HG03520 (cell line): ENCODE measurements around the gene ODR4.
"Not testable (repeated sequence)": the region's sequence is repeated elsewhere in the genome, so short reads cannot be mapped to it uniquely, and the experiment has no call there.

Source experiments
- ATAC-seq: cut with Tn5 transposase; IDR thresholded peaks from one replicate; pipeline ENCODE4 v1.9.1; 2021; ENCODE audit warnings: mild to moderate bottlenecking, moderate library complexity; ENCODE audit not compliant: unreplicated experiment

ODR4 gene

DNA sequence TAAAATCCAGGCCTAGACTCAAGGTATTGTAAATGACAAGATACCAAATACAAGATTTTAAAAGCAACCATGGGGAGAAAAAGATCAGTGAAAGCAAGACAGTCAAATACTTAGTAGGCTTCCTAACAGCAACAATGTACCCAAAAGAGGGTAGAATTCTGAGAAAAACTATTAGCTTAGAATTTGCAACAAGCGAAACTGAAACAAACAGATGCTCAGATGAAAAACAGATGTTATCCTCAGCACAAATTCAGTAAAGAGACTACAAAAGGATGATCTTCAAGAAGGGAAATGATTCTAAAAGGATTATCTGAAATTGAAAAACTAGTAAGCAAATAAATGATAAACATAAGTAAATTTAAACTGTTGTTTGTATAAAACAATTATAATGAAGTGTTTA, 45.3 kb downstream of the ODR4 start:
- ATAC-seq = peak; percentile 85

DNA sequence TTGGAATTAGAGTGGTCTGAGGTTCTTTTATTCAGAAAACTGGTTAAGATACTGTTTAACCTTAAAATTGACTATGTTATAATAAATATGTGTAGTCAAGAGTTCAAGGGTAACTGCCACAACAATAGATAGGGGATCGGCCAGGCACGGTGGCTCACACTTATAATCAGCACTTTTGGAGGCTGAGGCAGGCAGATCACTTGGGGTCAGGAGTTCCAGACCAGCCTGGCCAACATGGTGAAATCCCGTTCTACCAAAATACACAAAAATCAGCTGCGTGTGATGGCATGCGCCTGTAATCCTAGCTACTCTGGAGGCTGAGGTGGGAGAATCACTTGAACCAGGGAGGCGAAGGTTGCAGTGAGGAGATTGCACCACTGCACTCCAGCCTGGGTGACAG, 45.8 kb downstream of the ODR4 start:
- ATAC-seq = no peak

DNA sequence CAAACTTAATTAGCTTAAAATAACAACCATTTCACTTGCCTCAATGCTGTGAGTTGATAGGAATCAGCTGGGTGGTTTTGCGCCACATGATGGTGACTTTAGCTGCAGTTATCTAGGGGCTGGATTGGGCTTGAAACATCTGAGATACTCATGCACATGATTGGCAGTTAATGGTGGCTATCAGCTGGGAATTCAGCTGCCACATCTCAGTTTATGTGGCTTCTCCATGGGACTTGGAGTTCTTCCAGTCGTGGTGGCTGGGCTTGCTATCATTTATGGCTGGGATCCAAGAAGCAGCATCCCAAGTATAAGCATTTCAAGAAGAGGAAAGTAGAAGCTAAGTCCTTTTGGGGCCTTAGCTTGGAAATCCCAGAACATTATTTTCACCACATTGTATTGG, 48.9 kb downstream of the ODR4 start:
- ATAC-seq = no peak

DNA sequence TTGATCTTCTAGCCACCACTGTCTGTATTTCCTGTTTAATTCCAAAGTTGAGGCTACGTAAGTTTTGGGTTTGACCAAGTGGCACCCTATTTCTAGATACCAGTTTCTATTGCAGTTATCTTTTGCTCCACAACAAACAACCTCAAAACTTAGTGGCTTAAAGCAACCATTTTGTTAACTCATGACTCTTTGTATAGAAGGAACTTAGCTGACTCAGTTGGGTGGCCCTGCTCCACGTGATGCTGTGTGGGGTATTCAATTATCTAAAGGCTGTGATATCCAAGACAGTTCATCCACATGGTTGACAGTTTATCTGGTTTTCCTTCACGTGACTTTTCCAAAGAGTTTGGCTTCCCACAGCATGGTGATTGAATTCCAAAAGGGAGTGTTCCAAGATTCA, 50.5 kb downstream of the ODR4 start:
- no peak for ATAC-seq

DNA sequence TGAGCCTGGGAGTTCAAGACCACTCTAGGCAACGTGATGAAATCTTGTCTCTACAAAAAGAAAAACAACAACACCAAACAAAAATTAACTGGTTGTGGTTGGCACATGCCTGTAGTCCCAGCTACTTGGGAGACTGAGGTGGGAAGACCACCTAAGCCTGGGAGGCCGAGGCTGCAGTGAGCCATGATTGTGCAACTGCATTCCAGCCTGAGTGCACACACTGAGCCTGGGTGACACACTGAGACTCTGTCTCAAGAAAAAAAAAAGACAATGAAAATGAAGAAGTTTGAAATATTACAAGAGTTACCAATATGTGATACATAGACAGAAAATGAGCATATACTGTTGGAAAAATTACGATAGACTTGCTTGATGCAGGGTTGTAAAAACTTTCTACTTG, 53.4 kb downstream of the ODR4 start:
- ATAC-seq = no peak

DNA sequence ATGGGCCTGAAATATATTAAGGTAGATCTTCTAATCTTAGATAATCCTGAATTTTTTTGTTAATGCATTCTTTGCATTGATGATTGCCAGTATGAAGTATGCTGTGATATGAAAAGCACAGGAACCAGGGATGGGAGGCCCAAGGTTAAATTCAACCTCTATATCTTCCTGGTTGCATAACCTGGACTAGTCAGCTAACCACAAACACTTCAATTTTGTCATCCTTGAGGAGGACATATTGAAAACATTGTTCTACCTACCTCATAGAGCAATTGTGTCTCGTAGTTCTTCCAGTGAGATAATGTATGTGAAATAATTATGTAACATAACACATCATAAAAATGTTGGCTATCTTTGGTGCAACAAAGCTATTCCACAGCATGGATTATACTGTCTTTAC, 59.7 kb downstream of the ODR4 start:
- no peak for ATAC-seq

DNA sequence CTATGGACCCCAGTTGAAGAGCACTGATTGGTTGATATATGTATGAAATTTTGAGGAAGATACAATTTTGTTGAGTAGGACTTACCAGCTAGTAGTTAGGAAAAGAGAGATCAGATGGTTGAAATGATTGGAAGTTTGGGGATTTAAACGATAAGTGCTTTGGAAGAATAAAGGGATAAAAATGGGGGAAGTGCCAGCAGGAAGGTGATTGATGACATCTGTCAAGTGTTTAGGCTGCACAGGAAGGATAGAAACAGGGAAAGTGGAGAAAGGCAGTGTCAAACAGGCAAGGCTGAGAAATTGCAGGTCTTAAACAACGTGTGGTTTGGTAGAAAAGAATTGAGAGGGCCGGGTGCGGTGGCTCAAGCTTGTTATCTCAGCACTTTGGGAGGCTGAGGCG, 62.9 kb downstream of the ODR4 start:
- ATAC-seq = no peak

DNA sequence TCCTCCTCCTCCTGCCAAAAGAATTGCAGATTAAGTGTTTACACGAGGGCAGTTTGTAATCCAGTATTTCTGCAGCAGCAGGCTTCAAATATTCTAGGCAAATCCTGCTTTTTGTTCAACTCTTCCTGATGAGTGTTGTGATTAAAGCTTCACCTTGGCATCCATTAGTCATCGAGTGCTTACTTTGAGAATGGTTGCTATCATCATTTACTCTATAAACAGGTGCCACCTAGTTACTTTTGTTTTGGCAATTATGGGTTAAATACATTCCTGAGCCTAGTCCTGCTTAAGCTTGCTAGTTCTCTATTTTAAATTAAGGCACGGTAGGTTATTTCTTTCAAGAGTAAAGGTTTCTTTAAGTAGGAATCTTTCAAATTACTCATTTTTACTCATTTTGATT, 64.9 kb downstream of the ODR4 start:
- peak; percentile 35 for ATAC-seq

DNA sequence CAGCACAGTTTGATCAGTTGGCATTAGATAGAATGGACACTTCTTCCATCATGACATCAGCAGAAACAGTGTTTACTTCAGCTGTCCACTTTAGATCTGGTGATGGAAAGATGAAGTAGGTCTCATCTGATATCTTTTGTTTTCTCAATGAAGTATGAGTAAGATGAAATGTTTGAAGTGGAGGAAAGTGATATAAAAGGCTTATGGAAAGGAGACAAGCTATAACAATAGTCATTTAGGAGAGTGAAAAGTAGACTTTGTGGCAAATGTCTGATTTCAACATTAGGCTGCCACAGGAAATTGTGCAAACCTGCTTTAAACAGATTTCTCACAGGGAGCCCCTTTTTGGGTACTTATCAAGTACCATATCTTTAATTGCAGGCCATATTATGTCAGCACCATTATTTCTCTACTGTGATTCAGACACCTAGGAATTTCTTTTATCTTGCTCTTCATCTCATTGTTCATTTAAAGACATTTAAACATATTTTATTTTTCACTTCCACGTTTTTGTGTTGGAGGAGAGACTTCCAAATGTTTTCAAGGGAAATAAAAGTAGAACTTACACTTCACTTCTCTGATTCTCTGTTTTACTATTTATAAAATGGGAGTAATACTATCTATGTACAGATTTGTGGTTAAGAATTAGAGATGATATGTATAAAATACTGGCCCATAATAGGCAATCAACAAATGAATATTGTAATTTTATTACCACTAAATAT, 67.2 kb downstream of the ODR4 start:
- no peak for ATAC-seq

DNA sequence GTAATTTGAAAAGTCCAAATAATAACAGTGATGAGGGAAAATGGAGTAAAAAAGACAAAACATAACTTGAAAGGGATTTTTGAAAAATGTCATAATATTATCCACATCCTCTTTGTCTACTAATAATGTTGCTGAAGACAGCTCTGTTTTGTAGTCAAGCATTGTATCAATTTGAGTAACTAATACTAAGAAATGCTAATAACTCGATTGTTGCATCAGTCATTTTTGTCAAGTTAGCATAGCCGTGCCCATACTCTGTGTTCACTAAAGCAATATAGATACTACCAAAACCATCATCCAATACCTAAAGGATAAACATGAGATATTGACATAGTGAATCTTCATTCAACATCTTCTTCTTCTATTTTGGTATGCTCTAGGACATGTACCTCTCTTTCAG, 68.0 kb downstream of the ODR4 start:
- peak; percentile 53 for ATAC-seq

DNA sequence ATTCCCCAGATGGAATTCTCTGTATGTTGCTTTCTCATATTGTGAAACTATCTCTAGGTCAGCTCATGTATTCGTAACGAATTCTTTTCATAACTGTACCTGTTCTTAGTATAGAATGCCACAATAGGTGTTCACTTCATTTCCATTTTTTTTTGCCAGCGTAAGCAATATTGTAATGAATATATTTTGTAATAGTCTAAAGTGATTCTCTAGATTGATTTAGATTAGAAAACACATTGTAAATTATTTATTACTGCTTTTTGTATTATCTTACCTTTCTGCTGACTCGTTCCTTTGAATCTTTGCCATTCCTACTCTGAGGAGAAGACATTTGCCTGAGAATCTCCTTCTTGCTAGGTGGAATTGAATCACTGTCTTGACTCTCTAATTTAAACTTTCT, 70.5 kb downstream of the ODR4 start:
- no peak for ATAC-seq

DNA sequence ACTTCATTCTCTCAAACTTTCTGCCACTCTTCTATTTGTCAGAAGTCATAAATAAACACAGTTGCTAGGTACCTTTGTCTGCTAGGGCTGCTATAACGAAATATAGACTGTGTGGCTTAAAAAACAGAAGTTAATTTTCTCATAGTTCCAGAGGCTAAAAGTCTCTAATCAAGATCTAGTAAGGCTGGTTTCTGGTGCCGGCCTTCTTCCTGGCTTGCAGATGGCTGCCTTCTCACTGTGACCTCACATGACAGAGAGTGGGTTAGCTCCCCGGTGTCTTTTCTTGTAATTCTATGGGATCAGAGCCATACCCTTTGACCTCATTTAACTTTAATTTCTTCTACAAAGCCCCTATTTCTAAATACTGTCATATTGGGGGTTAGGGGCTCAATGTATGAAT, 79.3 kb downstream of the ODR4 start:
- no peak for ATAC-seq

DNA sequence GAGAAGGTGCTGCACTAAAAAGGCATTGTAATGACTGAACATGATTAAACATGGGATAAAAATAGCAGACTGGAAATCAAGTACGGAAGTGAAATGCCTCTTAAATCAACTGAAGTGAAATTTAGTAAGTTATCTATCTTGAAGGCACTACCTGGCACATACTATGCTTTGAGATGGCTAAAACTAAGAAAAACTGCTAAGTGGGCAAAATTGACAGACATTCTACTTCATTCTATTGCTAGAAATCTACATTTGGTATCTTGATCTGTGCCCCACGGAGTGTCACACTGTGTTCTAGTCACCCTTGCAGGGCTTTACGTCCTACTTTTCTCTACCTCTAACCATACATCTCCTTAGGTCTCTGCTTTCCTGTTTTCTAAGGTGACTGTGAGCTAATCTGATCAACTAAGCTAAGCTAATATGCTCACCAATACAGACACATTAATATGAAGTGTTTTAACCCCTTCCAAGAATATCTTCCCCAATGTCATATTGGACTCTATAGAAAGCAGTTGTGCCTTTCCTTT, 81.2 kb downstream of the ODR4 start:
- ATAC-seq = no peak

DNA sequence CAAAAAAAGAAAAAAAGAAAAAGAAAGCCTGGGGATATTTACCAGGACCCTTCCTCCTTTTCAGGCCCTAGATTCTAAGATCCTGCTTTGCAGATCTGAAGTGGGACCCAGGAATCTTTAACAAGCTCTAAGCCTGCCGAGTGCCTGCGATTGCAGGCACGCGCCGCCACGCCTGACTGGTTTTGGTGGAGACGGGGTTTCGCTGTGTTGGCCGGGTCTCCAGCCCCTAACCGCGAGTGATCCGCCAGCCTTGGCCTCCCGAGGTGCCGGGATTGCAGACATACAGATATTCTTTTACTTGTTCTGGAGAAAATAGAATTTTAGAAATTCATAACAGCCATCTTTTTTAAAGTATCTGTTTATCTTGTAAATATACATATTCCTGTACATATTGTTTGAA, 83.5 kb downstream of the ODR4 start:
- ATAC-seq = not testable (repeated sequence)

DNA sequence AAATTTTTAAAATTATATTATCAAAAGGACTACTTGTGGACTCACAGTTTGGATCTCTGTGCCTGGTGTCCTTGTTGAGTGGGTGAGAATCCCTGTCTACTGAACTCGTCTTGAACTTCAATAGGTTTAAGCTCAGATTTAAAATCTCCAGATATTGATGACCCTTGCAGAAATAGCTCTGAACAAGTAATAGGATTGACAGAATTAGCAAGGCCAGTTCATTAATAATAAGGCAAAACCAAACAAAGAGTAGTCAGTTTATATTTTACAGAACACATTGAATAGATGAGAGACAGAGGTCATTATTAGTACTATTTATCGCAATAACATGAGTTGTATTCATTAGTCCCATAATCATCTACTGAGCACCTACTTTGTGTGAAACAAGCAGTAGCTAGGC, 85.4 kb downstream of the ODR4 start, which contains the start of gene PDC:
PDC (minus strand) TSS at position 101 of the 400 bp plus-strand sequence. CDS start 11,655 bp downstream, outside the sequence.
- no peak for ATAC-seq

DNA sequence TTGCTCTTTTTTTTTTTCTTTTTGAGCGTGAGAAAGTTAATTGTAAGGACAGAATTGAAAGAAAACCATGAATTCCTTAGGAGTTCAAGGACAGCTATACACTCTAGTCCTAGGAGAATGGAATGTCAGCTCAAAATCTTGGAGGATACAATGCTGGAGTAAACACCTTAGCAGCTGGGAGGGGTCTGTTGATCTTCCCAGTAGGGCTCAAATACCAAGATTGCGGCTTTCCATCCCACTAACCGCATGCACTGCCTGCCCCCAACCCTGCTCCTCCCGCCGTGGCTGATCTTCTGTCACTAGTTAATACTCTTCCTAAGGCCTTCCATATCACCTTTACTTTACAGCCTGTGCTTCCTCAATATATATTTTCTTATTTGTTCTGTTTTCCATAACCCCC, 87.9 kb downstream of the ODR4 start:
- ATAC-seq = no peak

DNA sequence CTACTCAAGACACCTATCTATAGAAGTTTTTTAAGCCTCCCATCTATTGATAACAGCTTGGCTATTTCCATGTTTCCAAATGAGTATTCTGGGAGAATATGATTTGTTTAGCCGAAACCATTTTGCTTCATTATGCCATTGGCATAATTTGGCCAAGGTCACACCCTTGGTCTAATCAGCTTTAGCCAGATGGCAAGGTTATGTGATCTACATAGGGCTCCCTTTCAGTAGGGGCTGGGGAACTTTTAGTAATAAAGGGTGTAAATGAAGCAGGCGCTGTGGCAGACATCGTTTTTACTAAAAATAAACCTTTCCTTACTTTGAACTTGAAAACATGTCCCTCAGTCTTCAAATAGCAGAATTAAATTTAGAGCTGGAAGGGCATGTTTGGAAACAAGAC, 88.3 kb downstream of the ODR4 start:
- no peak for ATAC-seq

DNA sequence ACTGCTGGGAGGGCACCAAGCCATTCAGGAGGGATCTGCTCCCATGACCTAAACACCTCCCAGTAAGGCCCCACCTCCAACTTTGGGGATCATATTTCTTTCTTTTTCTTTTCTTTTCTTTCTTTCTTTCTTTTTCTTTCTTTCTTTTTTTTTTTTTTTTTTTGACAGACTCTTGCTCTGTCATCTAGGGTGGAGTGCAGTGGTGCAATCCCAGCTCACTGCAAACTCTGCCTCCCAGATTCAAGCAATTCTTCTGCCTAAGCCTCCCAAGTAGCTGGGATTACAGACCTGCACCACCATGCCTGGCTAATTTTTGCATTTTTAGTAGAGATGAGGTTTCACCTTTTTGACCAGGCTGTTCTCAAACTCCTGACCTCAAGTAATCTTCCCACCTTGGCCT, 89.9 kb downstream of the ODR4 start:
- ATAC-seq = not testable (repeated sequence)

DNA sequence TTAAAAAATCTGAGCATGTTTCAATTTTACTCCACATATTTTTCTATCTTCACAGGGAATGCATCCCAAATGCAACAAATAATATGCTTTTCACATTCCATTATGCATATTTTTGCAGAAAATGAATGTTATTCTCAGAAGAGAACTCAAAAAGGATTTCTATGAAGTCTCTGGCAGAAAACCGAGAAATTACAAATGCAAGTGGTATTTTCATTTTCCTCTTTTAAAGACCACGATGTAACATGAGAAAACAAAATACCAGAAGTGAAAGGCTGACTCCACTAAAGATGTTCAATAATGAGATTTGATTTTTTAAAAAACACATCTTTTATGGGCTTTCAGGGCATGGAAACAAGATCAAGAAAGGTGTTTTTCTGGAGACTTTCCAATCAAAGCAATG, 90.3 kb downstream of the ODR4 start:
- ATAC-seq = no peak
